ENCODE data around the gene TM9SF1.

DNA sequence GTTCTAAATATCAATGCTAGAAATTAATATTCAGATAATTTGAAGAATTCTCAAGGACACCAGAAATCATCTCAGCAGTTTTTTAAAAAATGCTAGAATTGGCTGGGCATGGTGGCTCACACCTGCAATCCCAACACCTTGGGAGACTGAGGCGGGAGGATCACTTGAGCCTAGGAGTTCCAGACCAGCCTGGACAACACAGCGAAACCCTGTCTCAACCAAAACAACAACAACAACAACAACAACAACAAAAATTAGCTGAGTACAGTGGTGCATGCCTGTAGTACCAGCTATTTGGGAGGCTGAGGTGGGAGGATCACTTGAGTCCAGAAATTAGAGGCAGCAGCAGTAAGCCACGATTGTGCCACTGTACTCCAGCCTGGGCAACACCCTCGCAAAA is 23.8 kb upstream of the TM9SF1 start:
- TF ChIP-seq, protein P1, sequence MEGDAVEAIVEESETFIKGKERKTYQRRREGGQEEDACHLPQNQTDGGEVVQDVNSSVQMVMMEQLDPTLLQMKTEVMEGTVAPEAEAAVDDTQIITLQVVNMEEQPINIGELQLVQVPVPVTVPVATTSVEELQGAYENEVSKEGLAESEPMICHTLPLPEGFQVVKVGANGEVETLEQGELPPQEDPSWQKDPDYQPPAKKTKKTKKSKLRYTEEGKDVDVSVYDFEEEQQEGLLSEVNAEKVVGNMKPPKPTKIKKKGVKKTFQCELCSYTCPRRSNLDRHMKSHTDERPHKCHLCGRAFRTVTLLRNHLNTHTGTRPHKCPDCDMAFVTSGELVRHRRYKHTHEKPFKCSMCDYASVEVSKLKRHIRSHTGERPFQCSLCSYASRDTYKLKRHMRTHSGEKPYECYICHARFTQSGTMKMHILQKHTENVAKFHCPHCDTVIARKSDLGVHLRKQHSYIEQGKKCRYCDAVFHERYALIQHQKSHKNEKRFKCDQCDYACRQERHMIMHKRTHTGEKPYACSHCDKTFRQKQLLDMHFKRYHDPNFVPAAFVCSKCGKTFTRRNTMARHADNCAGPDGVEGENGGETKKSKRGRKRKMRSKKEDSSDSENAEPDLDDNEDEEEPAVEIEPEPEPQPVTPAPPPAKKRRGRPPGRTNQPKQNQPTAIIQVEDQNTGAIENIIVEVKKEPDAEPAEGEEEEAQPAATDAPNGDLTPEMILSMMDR (IDR thresholded peaks at IDR 0.05), result no peak
- TF ChIP-seq POLR2A (IDR thresholded peaks at IDR 0.05; ENCODE audit: low read depth) (no peak), POLR2AphosphoS5 (IDR thresholded peaks at IDR 0.05) (no peak)

Data from esophagus muscularis mucosa (tissue), 3 donors.